ENCODE data around the gene SRSF1.

DNA sequence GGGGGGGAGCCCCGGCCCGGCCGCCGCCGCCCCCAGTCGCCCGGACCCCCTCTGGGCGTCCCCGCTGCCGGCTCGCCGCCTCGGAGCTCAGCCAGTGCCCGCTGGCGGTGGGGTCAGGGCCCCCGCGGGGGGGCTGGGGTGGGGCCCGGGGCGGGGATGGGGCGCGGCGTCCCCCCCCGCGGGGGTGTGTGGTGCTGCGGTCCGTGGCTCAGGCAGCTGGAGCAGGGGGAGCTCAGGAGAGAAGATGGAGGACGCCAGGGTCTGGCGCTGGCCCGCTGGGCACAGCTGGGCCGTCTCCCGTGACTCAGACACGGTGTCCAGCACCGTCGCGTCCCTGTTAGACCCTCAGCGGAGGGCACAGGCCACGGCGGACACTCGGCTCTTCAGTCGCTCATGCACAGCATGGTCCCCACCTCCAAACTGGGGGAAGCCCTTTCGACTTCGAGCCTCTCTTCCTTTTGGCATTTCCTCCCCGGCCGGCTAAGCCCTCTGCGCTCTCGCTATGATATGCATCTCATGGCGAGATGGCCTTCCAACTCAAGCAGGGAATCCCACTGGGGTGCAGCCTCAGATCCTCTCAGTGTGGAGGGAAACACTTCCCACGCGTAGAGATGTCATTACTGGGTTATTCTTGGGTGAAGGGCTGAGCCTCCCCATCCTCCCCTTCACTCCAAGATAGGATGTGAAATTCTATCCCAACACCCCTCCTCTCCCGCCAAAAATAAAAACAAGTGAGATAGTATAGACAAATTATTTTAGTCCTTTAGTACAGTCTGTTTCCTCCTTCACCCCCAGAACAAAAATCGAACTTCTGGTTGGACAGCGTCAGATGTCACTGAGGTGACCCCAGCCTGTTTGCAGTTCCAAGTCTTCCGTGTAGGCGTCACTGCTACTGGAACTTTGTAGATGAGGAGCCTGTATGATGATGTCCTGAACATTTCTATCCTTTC lies 18.5 kb downstream of the SRSF1 start:
- TF ChIP-seq, protein P1, sequence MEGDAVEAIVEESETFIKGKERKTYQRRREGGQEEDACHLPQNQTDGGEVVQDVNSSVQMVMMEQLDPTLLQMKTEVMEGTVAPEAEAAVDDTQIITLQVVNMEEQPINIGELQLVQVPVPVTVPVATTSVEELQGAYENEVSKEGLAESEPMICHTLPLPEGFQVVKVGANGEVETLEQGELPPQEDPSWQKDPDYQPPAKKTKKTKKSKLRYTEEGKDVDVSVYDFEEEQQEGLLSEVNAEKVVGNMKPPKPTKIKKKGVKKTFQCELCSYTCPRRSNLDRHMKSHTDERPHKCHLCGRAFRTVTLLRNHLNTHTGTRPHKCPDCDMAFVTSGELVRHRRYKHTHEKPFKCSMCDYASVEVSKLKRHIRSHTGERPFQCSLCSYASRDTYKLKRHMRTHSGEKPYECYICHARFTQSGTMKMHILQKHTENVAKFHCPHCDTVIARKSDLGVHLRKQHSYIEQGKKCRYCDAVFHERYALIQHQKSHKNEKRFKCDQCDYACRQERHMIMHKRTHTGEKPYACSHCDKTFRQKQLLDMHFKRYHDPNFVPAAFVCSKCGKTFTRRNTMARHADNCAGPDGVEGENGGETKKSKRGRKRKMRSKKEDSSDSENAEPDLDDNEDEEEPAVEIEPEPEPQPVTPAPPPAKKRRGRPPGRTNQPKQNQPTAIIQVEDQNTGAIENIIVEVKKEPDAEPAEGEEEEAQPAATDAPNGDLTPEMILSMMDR (conservative IDR thresholded peaks at IDR 0.05; ENCODE audit: low read depth, low read length), result no peak
- no peak for TF ChIP-seq EZH2 (IDR thresholded peaks at IDR 0.05; ENCODE audit: borderline replicate concordance, low read depth, low read length, poor library complexity, severe bottlenecking)
